Transverse colon (tissue), 4 donors: ENCODE results near the gene EEF1AKMT4. TPM values are rescaled to one million over a fixed set of nuclear protein-coding genes. Genes with fewer than 3 reads are reported as not detected.

ENCODE experiments used
- DNase-seq: peaks from one replicate; pipeline ENCODE4 v3.0.0-alpha.2; 2019
- H3K27ac ChIP-seq, 4 donors: fragments of 200-600 bp; sonication (generic); 2 replicates each; pipeline ENCODE4 v1.5.1; 2016 to 2018; ENCODE audit warnings: inconsistent platforms in 4 of 4
- H3K27me3 ChIP-seq: fragments of 200-600 bp; sonication (generic); 2 replicates; pipeline ENCODE4 v1.5.1; 2017; ENCODE audit warnings: inconsistent platforms
- H3K36me3 ChIP-seq, 4 donors: fragments of 200-600 bp; sonication (generic); 2 replicates each; pipeline ENCODE4 v1.5.1; 2017 to 2019; ENCODE audit warnings: inconsistent platforms in 4 of 4
- H3K4me1 ChIP-seq, 4 donors: fragments of 200-600 bp; sonication (generic); 2 replicates each; pipeline ENCODE4 v1.5.1; 2017 to 2020; ENCODE audit warnings: inconsistent platforms in 4 of 4
- H3K4me3 ChIP-seq, 4 donors: fragments of 200-600 bp; sonication (generic); 1 replicate in 1 of 4; 2 replicates in 3 of 4; pipeline versions ENCODE4 v1.5.1 to v1.6.1; 2017 to 2019; ENCODE audit warnings: inconsistent platforms in 4 of 4
- H3K9me3 ChIP-seq, 2 donors: fragments of 200-600 bp; sonication (generic); 2 replicates each; pipeline ENCODE4 v1.5.1; 2017 to 2019; ENCODE audit warnings: inconsistent platforms in 2 of 2
- EP300 ChIP-seq: sonication (generic); formaldehyde crosslinking; IDR thresholded peaks from one replicate; pipeline ENCODE4 v1.6.1; 2017; ENCODE audit warnings: antibody characterized with exemption, low read depth
- POLR2A ChIP-seq: fragments of 450-650 bp; IDR thresholded peaks from one replicate; pipeline ENCODE4 v1.6.1; 2016; ENCODE audit warnings: antibody characterized with exemption, mild to moderate bottlenecking, moderate library complexity
- POLR2AphosphoS5 ChIP-seq, 3 donors: sonication (generic); formaldehyde crosslinking; IDR thresholded peaks; one replicate each; pipeline ENCODE4 v1.6.1; 2016; ENCODE audit warnings: antibody characterized with exemption in 3 of 3
- WGBS, 2 donors: methylation state at CpG; one replicate each; pipeline ENCODE4 v1.1.5; 2018; ENCODE audit warnings: low coverage in 1 of 2; 5-methylcytosine and 5-hydroxymethylcytosine counted together
- in situ Hi-C, 4 donors: fragments of 200-750 bp; cut with MboI; loops; one replicate each; pipeline versions ENCODE4 v1.15.0 to v1.15.1; 2017; ENCODE audit warnings: low sequenced_read_pairs in 3 of 4, low pct_ligation_motif_present in 1 of 4, low pct_unique_long_range_greater_than_20kb in 1 of 4
- intact Hi-C: fragments of 100-400 bp; cut with DNase I; formaldehyde crosslinking; loops from one replicate; pipeline ENCODE4 v1.15.1; 2023; ENCODE audit warnings: low total_unique reads
- total RNA-seq, 4 donors: library from RNA; depleted of rRNA; stranded (reverse); fragments of >200 nt; gene quantifications; one replicate each; pipeline ENCODE4 v1.1.0, GENCODE V29; 2016
- TF ChIP-seq, protein P1 (sequence below), 5 experiments: fragments of 200-600 bp in 3 of 5; fragments of 450-650 bp in 2 of 5; sonication (generic) in 3 of 5; IDR thresholded peaks; 1 replicate in 2 of 5; 2 replicates in 3 of 5; pipeline ENCODE4 v1.5.1; 2016 to 2017; ENCODE audit warnings: antibody characterized with exemption in 5 of 5, inconsistent platforms in 3 of 5, mild to moderate bottlenecking in 2 of 5, moderate library complexity in 1 of 5

EEF1AKMT4 gene
- total RNA-seq, 4 donors from 2014 or later: 4.0 to 7.3 (median 5.9) TPM; not detected in 1

GRCh38 chr3:184258926-184259325 is 9.5 kb downstream of the EEF1AKMT4 start:
- intact Hi-C loops: no loop called here
- TF ChIP-seq EP300 (no peak), POLR2A (no peak), POLR2AphosphoS5 (IDR thresholded peaks at IDR 0.05) (no peak)
- TF ChIP-seq, protein P1, sequence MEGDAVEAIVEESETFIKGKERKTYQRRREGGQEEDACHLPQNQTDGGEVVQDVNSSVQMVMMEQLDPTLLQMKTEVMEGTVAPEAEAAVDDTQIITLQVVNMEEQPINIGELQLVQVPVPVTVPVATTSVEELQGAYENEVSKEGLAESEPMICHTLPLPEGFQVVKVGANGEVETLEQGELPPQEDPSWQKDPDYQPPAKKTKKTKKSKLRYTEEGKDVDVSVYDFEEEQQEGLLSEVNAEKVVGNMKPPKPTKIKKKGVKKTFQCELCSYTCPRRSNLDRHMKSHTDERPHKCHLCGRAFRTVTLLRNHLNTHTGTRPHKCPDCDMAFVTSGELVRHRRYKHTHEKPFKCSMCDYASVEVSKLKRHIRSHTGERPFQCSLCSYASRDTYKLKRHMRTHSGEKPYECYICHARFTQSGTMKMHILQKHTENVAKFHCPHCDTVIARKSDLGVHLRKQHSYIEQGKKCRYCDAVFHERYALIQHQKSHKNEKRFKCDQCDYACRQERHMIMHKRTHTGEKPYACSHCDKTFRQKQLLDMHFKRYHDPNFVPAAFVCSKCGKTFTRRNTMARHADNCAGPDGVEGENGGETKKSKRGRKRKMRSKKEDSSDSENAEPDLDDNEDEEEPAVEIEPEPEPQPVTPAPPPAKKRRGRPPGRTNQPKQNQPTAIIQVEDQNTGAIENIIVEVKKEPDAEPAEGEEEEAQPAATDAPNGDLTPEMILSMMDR (IDR thresholded peaks at IDR 0.05): no peak
- WGBS, 2 donors: 84% methylated on average over 5 of the region's 5 CpGs; no CpG with 5 or more reads in 1 of the 2 donors
- Histone ChIP-seq H3K36me3 (no peaks in the 10 kb centered on the region), H3K4me1 (peaks cover 9 to 30% (median 28%) of the 10 kb centered on the region in 4 donors), H3K27ac (no peak overlapping the region), H3K4me3 (no peak overlapping the region), H3K9me3 (no peaks in the 10 kb centered on the region), H3K27me3 (peaks cover 57% of the 10 kb centered on the region)
- DNase-seq: no peak
- in situ Hi-C loops: loop anchor here in 1 of 4 donors (25.0 kb wide), 1 partner anchor 372 kb away; the partner anchor contains the start of gene PARL

- 43% methylated on average over 14 of the region's 28 CpGs; no CpG with 5 or more reads in 1 of the 2 donors for WGBS, 2 donors
- Histone ChIP-seq H3K9me3 (no peaks in the 10 kb centered on the region), H3K27ac (no peak overlapping the region), H3K36me3 (no peaks in the 10 kb centered on the region), H3K4me1 (peaks cover 9 to 30% (median 28%) of the 10 kb centered on the region in 4 donors), H3K4me3 (peak overlapping the region in 1 of 4 donors; percentile 26), H3K27me3 (peaks cover 63% of the 10 kb centered on the region)
- TF ChIP-seq EP300: no peak
- TF ChIP-seq POLR2AphosphoS5 (IDR thresholded peaks at IDR 0.05): no peak
- TF ChIP-seq, protein P1 (IDR thresholded peaks at IDR 0.05): no peak
- TF ChIP-seq POLR2A: no peak
- DNase-seq: no peak
- intact Hi-C loops (no loop called here), in situ Hi-C loops (loop anchor here in 1 of 4 donors (25.0 kb wide), 1 partner anchor 372 kb away; the partner anchor contains the start of gene PARL)
Measured at GRCh38 chr3:184259396-184259877, 10.0 kb downstream of the EEF1AKMT4 start.

DNA sequence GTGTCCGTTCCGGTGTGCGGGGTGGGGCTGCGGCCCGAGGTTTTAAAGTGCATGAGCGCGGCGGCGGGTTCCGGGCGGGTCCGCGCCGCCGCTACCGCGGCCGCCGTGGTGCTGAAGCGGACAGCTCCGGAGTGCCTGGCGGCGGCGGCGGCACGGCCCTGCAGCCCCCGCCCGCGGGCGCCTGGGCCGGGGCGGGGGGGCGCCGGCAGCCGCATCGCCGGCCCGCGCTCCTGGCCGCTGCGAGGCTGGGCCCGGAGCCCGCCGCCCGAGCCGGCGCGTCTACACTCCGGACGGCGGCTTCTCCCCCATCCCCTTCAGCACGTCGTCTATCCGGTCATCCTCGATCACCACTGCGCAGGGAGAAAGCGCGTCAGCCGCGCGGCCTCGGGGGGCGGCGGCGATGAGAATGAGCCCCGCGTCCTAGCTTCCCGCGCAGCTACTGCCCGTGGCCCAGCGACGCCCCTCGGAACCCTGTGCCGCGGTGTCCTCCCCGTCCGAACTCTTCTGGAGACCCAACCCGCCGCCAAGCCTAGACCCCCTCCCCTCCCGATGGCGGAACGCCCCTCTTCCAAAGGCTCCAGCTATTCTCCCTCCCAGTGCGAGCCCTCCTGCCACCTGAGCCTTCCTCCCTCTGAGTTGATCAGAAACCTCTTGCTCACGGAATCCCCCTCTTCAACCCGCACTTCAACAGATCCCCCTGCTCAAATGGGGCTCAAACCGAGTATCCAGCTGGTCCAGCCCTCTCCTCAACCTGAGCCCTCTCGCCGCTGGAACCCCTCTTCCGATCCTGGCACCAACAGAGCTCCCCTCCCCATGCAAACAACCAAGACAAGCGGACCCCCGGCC is 10.6 kb downstream of the EEF1AKMT4 start:
- peak; percentile 19 for DNase-seq
- 0 to 2% methylated on average over 2 to 54 of the region's 91 CpGs for WGBS, 2 donors
- H3K4me3 ChIP-seq: peak overlapping the region in 1 of 4 donors; percentile 56

More for the DNA sequence above, 10.6 kb downstream of the EEF1AKMT4 start:
- H3K4me1 ChIP-seq: peaks cover 9 to 30% (median 28%) of the 10 kb centered on the region in 4 donors
- peaks cover 69% of the 10 kb centered on the region for H3K27me3 ChIP-seq
- intact Hi-C loops: no loop called here
- no peaks in the 10 kb centered on the region for H3K9me3 ChIP-seq
- TF ChIP-seq POLR2AphosphoS5 (IDR thresholded peaks at IDR 0.05) (no peak), POLR2A (no peak)
- TF ChIP-seq, protein P1 (IDR thresholded peaks at IDR 0.05): no peak
- no peaks in the 10 kb centered on the region for H3K36me3 ChIP-seq
- H3K27ac ChIP-seq: no peak overlapping the region
- in situ Hi-C loops: loop anchor here in 1 of 4 donors (25.0 kb wide), 1 partner anchor 373 kb away; the partner anchor contains the start of gene PARL
